Sigmoid colon (tissue), 4 donors: ENCODE data around the gene BATF2.

Source experiments
- EP300 ChIP-seq, 4 donors: sonication (generic); formaldehyde crosslinking; IDR thresholded peaks; one replicate each; pipeline ENCODE4 v1.6.1; 2017; ENCODE audit warnings: antibody characterized with exemption in 4 of 4
- POLR2A ChIP-seq, 2 donors: fragments of 450-650 bp; IDR thresholded peaks; one replicate each; pipeline ENCODE4 v1.6.1; 2016; ENCODE audit warnings: antibody characterized with exemption in 2 of 2, mild to moderate bottlenecking in 2 of 2, moderate library complexity in 2 of 2
- POLR2AphosphoS5 ChIP-seq, 4 donors: sonication (generic); formaldehyde crosslinking; IDR thresholded peaks; one replicate each; pipeline ENCODE4 v1.6.1; 2017; ENCODE audit warnings: antibody characterized with exemption in 4 of 4
- TF ChIP-seq, protein P1 (sequence below), 4 experiments: fragments of 450-650 bp in 3 of 4; fragments of 200-600 bp in 1 of 4; IDR thresholded peaks; one replicate each; pipeline ENCODE4 v1.5.1; 2016 to 2019; ENCODE audit warnings: antibody characterized with exemption in 4 of 4, mild to moderate bottlenecking in 3 of 4, moderate library complexity in 2 of 4

DNA sequence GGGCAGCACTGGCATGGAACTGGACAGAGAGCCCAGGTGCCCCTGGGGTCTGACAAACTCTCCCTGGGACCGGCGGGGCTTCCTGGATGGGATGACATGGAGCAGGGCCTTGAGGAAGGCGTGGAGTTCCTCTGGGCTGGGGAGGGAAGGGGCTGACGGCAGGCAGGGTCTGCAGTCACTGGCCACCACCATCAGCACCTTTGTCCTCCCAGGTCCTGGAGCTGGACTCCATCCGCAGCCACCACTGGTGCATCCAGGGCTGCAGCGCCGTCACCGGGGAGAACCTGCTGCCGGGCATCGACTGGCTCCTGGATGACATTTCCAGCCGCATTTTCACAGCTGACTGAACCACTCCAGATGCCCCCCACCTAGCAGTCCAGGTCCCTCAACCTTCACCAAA lies 24.7 kb upstream of the BATF2 start:
- TF ChIP-seq POLR2AphosphoS5 (IDR thresholded peaks at IDR 0.05): no peak
- TF ChIP-seq, protein P1, sequence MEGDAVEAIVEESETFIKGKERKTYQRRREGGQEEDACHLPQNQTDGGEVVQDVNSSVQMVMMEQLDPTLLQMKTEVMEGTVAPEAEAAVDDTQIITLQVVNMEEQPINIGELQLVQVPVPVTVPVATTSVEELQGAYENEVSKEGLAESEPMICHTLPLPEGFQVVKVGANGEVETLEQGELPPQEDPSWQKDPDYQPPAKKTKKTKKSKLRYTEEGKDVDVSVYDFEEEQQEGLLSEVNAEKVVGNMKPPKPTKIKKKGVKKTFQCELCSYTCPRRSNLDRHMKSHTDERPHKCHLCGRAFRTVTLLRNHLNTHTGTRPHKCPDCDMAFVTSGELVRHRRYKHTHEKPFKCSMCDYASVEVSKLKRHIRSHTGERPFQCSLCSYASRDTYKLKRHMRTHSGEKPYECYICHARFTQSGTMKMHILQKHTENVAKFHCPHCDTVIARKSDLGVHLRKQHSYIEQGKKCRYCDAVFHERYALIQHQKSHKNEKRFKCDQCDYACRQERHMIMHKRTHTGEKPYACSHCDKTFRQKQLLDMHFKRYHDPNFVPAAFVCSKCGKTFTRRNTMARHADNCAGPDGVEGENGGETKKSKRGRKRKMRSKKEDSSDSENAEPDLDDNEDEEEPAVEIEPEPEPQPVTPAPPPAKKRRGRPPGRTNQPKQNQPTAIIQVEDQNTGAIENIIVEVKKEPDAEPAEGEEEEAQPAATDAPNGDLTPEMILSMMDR (IDR thresholded peaks at IDR 0.05): no peak
- TF ChIP-seq EP300 (IDR thresholded peaks at IDR 0.05): no peak
- TF ChIP-seq POLR2A (IDR thresholded peaks at IDR 0.05): no peak
